GM19438 (cell line): ENCODE results near the gene SNX8.

Experiments
- ATAC-seq: cut with Tn5 transposase; IDR thresholded peaks from one replicate; pipeline ENCODE4 v1.9.1; 2021; ENCODE audit warnings: low read depth; ENCODE audit not compliant: unreplicated experiment

The SNX8 gene

DNA sequence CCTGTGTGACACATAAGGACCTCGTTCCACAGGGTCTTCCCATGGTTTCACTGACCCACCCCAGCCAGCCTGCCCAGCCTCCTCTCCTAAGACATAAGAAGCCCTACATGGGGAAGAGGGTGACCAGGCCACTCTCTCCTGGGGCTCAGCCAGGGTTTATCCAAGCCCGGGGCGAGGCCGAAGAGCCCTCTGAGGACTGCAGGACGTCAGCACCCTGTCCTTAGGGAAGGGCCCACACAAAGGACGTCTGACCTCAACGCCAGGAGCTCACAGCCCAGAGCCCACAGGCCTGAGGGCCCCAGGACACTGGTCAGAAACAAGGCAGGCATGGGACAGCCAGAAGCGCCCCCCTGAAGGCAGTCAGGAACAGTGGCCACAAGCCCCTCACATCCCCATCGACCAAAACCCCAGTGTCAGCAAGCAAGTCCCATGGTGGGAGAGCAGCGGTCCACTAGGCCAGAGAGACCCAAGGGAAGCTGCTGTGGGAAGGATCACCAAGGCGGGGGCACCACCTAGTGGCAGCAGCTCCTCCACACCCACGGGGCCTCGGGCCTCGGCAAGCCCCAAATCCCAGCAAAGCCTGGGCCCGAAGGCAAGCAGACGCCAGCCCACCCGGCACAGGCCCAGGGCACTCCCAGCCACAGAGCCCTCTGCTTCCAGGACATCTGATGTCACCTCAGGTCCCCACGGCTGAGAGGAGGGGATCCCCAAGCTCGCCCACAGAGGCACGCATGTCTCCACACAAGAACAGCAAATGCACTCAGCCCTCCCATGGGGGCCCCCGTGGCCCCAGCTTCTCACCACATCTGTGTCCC, 104.9 kb downstream of the SNX8 start:
- peak; percentile 56 for ATAC-seq

DNA sequence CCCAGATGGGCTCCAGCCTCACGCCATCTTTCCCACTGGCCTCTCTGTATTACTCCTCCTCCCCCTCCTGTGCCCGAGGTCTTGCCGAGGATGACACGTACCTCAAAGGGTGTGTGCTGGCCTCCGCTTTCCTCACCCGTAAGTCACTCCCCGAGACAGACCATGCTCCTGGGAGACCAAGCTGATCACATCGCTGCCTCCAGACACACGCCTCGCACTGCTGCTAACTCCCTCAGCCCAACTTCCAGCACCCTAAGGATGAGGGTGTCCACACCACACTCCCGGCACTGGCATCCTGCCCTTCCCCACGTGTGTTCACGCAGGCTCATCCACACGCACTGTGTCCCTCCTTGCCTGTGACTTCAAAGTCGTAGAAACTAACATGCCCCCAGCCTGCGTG, 105.5 kb downstream of the SNX8 start:
- ATAC-seq, result no peak

DNA sequence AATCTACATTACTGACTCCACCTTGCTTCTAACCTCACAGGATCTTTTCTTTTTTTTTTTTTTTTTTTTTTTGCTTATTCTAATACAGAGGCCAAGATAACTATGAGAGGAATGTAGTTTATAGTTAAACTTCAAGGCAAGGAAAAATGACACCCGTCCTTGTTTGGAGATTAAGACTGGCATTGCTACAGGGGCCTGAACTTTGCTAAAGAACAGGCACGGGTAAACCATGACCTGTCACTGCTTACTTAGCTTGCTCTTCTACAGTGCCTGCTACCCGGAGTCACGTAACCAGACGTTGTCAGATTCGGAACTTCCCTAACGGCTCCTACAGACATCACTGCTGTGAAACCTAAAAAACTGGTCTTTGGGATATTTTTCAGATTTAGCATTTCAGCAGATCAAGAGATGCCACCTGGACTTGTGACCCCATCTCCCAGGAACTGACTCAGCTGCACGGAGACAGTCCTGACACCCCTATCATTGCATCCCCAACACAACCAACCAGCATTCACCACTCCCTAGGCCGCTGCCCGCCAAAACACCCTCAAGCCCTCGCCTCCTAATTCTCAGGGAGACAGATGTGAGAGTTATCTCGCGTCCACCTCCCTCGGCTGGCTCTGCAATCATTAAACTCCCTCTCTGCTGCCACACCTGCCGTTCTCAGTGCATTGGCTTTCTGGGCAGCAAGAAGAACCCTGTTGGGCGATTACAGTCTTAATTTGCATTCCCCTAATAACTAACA, 109.0 kb downstream of the SNX8 start:
- ATAC-seq, result no peak

DNA sequence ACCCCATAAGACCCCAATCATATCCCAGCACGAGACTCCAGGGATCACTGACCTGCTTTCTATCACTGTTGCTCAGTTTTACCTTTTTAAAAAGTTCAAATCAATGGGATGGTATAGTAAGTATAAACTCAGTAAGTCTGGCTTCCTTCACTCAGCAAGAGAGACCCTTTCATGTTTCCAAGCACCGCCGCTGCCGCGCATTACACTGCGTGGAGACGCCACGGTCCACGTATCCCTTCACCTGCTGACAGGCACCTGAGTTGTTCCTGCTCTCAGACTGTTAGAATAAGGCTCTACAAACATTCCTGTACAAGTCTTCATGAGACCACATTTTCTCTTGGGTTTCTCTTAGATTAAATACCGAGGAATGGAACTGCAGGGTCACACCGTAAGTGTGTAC, 109.8 kb downstream of the SNX8 start:
- ATAC-seq, result no peak

DNA sequence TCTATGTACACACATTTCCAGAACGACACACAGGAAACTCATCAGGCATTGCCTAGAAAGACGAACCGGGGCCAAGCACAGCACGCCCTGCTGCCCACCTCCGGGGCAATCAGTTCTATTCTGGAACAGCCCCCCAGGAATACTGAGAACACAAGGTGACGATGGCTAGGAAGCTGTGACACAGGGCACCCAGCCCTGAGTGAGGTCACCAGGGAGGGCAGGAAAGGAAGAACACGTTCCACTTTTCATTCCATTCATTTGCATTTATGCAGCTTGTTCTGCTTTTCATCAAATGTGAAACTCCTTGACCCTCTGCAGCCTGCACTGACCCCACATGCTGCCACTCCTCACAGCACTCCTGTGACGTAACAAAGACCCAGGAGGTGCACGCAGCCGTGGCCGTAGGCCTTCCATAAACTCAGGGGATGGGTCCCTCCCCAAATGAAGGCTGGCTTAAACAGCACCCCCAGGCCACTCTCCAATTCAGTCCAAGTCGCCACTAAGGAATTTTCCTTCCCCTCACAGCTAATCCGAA, 110.4 kb downstream of the SNX8 start:
- ATAC-seq, result peak; percentile 58

DNA sequence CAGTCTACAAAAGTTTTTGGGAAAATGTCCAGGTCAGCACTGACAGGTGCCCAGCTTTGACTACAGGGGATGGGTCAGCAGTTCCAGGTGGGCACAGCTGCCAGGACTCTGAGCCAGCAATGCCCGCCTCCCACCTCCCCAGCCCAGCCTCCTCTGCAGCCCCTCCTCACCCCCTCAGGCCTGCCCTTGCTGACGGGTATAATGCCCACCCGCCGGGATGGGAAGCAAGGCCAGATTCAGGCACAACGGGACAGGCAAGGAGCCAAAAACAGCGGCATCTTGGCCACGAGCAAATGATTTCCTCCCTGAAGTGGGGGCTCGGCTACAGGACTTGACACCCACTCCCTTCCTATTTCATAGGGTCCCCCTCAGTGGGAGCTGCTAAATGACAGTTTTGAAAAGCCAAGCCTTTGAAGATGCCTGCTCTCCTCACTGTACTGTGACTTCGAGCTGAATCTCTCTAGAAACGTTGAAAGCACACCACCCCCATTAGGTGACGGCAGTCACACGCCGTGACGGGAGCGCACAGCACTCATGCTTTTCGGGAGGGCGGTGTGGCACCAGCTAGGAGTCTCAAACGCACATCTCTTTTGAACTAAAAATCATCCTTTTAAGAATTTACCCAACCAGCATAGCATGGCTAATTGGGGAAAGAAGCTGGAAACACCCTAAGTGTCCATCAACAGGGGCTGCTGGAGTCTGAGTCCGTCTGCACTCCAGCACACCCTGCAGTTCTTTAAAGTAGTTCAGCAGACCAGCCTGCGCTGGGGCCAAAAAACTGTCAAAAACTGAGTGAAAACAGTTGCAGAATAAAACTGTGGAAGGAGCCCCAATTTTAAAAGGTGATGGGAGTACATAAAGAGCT, 111.1 kb downstream of the SNX8 start:
- ATAC-seq, result no peak

DNA sequence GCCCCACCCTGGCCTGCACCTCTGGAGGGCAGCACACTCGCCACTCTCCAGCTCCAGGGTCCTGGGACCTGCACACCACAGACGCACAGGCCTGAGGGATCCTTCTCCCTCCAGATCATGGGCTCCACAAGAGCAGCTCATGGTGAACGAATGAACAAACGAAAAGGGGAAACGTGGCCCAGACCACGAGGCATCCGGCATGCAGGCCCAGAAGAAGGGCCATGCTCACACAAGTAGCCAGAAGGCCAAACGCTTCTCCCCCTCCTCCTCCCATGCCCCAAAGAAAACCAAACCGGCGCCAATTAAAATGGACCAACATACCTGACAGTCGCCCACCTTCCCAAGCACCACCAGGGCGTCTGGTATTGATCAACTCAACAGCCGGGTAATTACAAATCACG, 111.9 kb downstream of the SNX8 start:
- ATAC-seq, result no peak
